ENCODE measurements around the gene RMRP. TPM values are rescaled to one million over a fixed set of nuclear protein-coding genes. Genes with fewer than 3 reads are reported as not detected.

The RMRP gene
- total and polyA plus RNA-seq, 2 experiments from 2014 or later = 15.3 to 8,626 TPM

DNA sequence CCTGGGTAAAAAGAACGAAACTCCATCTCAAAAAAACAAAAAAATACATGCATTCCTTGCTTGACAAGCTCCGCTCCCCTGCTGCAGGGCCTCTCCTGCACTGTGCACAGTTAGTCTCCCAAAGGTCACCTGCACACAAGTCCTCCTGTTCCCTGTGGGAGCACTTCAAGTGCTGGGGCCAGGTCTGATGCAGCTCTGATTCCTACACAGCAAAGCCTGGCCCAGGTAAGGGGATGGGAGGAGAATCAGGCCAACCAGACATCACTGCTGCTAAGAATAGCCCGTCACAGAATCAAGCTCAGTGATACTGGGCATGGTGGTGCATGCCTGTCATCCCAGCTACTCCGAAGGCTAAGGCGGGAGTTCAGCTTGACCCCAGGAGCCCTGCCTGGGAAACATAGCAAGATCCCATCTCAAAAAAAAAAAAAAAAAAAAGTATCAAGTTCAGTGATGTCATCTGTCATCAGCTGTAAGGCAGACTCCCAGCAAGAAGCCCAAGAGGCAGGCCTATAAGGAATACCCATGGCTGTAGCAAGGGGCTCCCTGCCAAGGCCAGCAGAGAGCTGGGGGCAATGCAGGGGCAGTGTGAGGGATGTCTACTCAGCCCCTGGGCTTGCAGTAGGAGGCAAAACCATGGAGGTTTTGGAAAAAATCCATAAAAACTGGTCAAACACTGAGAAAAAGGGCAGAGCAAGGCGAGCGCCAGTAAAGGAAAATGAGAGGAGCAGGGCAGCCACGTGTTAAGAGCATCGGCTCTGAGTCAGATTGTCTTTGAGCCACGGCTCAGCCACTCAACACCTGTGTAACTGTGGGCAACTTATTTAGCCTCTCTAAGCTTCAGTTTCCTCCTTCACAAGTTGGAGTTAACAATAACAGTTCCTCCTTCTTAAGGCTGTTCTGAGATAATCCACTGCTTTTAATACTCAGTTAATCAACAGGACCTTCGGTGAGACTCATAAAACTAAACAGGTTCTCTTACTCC is 28.7 kb upstream of the RMRP start:
- H2AFZ ChIP-seq = no peak overlapping the region
- Mint-ChIP-seq H3K4me3 (no peak overlapping the region), H3K9me3 (no peaks in the 10 kb centered on the region; the same call in 2 of the 3 replicates), H3K27me3 (ENCODE audit: insufficient read depth, low read depth, poor library complexity) (peaks cover 6% of the 10 kb centered on the region), H3K27ac (no peak overlapping the region), H3K4me1 (peaks cover 31% of the 10 kb centered on the region), H3K36me3 (ENCODE audit: low read depth) (peaks cover 71% of the 10 kb centered on the region)
- no peak for ATAC-seq
- H3K9me2 ChIP-seq (ENCODE audit: insufficient read depth) = no peaks in the 10 kb centered on the region
- H3K36me3 ChIP-seq (ENCODE audit: insufficient read depth) = peaks cover 26% of the 10 kb centered on the region
- no peak overlapping the region for H3K4me2 ChIP-seq
- peaks cover 6% of the 10 kb centered on the region for H4K20me1 ChIP-seq (replicated peaks; ENCODE audit: insufficient read depth)
- no peak for DNase-seq (ENCODE audit: low spot score)
- no peaks in the 10 kb centered on the region for H3K27me3 ChIP-seq (ENCODE audit: insufficient read depth)
- H3K27ac ChIP-seq (ENCODE audit: low read depth) = no peak overlapping the region
- H3K4me3 ChIP-seq = no peak overlapping the region
- H3K79me2 ChIP-seq (replicated peaks; ENCODE audit: insufficient read depth) = peaks cover 22% of the 10 kb centered on the region
- TF ChIP-seq EZH2 (IDR thresholded peaks at IDR 0.05; ENCODE audit: low read depth, unreplicated experiment) = no peak
- TF ChIP-seq, protein P1, sequence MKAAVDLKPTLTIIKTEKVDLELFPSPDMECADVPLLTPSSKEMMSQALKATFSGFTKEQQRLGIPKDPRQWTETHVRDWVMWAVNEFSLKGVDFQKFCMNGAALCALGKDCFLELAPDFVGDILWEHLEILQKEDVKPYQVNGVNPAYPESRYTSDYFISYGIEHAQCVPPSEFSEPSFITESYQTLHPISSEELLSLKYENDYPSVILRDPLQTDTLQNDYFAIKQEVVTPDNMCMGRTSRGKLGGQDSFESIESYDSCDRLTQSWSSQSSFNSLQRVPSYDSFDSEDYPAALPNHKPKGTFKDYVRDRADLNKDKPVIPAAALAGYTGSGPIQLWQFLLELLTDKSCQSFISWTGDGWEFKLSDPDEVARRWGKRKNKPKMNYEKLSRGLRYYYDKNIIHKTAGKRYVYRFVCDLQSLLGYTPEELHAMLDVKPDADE (IDR thresholded peaks at IDR 0.05) = no peak
- no peak for TF ChIP-seq EZH2phosphoT487 (IDR thresholded peaks at IDR 0.05; ENCODE audit: unreplicated experiment)
- TF ChIP-seq, protein P2, sequence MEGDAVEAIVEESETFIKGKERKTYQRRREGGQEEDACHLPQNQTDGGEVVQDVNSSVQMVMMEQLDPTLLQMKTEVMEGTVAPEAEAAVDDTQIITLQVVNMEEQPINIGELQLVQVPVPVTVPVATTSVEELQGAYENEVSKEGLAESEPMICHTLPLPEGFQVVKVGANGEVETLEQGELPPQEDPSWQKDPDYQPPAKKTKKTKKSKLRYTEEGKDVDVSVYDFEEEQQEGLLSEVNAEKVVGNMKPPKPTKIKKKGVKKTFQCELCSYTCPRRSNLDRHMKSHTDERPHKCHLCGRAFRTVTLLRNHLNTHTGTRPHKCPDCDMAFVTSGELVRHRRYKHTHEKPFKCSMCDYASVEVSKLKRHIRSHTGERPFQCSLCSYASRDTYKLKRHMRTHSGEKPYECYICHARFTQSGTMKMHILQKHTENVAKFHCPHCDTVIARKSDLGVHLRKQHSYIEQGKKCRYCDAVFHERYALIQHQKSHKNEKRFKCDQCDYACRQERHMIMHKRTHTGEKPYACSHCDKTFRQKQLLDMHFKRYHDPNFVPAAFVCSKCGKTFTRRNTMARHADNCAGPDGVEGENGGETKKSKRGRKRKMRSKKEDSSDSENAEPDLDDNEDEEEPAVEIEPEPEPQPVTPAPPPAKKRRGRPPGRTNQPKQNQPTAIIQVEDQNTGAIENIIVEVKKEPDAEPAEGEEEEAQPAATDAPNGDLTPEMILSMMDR (conservative IDR thresholded peaks at IDR 0.05; ENCODE audit: low read depth in 2 of 2) = no peak
- no peak for TF ChIP-seq STAT1 (IDR thresholded peaks at IDR 0.05; ENCODE audit: unreplicated experiment)
- no peak for TF ChIP-seq JUNB (IDR thresholded peaks at IDR 0.05; ENCODE audit: unreplicated experiment)
- TF ChIP-seq, protein P3, sequence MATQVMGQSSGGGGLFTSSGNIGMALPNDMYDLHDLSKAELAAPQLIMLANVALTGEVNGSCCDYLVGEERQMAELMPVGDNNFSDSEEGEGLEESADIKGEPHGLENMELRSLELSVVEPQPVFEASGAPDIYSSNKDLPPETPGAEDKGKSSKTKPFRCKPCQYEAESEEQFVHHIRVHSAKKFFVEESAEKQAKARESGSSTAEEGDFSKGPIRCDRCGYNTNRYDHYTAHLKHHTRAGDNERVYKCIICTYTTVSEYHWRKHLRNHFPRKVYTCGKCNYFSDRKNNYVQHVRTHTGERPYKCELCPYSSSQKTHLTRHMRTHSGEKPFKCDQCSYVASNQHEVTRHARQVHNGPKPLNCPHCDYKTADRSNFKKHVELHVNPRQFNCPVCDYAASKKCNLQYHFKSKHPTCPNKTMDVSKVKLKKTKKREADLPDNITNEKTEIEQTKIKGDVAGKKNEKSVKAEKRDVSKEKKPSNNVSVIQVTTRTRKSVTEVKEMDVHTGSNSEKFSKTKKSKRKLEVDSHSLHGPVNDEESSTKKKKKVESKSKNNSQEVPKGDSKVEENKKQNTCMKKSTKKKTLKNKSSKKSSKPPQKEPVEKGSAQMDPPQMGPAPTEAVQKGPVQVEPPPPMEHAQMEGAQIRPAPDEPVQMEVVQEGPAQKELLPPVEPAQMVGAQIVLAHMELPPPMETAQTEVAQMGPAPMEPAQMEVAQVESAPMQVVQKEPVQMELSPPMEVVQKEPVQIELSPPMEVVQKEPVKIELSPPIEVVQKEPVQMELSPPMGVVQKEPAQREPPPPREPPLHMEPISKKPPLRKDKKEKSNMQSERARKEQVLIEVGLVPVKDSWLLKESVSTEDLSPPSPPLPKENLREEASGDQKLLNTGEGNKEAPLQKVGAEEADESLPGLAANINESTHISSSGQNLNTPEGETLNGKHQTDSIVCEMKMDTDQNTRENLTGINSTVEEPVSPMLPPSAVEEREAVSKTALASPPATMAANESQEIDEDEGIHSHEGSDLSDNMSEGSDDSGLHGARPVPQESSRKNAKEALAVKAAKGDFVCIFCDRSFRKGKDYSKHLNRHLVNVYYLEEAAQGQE (IDR thresholded peaks at IDR 0.05; ENCODE audit: unreplicated experiment) = no peak
- TF ChIP-seq ZNF114 (CRISPR knock-in tag; IDR thresholded peaks at IDR 0.05) = no peak
- no peak for TF ChIP-seq ZNF331 (CRISPR knock-in tag; IDR thresholded peaks at IDR 0.05; ENCODE audit: low read depth)
- no peak for TF ChIP-seq CREB1 (CRISPR knock-in tag; IDR thresholded peaks at IDR 0.05; ENCODE audit: low read depth)
- no peak for TF ChIP-seq NANOG (IDR thresholded peaks at IDR 0.05; ENCODE audit: borderline replicate concordance)
- TF ChIP-seq, protein P4, sequence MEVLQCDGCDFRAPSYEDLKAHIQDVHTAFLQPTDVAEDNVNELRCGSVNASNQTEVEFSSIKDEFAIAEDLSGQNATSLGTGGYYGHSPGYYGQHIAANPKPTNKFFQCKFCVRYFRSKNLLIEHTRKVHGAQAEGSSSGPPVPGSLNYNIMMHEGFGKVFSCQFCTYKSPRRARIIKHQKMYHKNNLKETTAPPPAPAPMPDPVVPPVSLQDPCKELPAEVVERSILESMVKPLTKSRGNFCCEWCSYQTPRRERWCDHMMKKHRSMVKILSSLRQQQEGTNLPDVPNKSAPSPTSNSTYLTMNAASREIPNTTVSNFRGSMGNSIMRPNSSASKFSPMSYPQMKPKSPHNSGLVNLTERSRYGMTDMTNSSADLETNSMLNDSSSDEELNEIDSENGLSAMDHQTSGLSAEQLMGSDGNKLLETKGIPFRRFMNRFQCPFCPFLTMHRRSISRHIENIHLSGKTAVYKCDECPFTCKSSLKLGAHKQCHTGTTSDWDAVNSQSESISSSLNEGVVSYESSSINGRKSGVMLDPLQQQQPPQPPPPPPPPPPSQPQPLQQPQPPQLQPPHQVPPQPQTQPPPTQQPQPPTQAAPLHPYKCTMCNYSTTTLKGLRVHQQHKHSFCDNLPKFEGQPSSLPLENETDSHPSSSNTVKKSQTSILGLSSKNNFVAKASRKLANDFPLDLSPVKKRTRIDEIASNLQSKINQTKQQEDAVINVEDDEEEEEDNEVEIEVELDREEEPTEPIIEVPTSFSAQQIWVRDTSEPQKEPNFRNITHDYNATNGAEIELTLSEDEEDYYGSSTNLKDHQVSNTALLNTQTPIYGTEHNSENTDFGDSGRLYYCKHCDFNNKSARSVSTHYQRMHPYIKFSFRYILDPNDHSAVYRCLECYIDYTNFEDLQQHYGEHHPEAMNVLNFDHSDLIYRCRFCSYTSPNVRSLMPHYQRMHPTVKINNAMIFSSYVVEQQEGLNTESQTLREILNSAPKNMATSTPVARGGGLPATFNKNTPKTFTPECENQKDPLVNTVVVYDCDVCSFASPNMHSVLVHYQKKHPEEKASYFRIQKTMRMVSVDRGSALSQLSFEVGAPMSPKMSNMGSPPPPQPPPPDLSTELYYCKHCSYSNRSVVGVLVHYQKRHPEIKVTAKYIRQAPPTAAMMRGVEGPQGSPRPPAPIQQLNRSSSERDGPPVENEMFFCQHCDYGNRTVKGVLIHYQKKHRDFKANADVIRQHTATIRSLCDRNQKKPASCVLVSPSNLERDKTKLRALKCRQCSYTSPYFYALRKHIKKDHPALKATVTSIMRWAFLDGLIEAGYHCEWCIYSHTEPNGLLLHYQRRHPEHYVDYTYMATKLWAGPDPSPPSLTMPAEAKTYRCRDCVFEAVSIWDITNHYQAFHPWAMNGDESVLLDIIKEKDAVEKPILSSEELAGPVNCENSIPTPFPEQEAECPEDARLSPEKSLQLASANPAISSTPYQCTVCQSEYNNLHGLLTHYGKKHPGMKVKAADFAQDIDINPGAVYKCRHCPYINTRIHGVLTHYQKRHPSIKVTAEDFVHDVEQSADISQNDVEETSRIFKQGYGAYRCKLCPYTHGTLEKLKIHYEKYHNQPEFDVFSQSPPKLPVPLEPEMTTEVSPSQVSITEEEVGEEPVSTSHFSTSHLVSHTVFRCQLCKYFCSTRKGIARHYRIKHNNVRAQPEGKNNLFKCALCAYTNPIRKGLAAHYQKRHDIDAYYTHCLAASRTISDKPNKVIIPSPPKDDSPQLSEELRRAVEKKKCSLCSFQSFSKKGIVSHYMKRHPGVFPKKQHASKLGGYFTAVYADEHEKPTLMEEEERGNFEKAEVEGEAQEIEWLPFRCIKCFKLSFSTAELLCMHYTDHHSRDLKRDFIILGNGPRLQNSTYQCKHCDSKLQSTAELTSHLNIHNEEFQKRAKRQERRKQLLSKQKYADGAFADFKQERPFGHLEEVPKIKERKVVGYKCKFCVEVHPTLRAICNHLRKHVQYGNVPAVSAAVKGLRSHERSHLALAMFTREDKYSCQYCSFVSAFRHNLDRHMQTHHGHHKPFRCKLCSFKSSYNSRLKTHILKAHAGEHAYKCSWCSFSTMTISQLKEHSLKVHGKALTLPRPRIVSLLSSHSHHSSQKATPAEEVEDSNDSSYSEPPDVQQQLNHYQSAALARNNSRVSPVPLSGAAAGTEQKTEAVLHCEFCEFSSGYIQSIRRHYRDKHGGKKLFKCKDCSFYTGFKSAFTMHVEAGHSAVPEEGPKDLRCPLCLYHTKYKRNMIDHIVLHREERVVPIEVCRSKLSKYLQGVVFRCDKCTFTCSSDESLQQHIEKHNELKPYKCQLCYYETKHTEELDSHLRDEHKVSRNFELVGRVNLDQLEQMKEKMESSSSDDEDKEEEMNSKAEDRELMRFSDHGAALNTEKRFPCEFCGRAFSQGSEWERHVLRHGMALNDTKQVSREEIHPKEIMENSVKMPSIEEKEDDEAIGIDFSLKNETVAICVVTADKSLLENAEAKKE (CRISPR knock-in tag; IDR thresholded peaks at IDR 0.05) = no peak
- TF ChIP-seq POLR2AphosphoS5 (IDR thresholded peaks at IDR 0.05; ENCODE audit: low read depth) = no peak
- peaks cover 14% of the 10 kb centered on the region for H3F3A ChIP-seq (replicated peaks; ENCODE audit: low read depth)
- peaks cover 17% of the 10 kb centered on the region; the same call in 1 of the 2 replicates for H3K4me1 ChIP-seq (ENCODE audit: insufficient read depth)
